Testis (tissue), 3 donors: ENCODE results near the gene ACOT8. TPM values are rescaled to one million over a fixed set of nuclear protein-coding genes. Genes with fewer than 3 reads are reported as not detected.
"Not testable (repeated sequence)": the region's sequence is repeated elsewhere in the genome, so short reads cannot be mapped to it uniquely, and the experiment has no call there.

Source experiments
- DNase-seq: peaks from one replicate; pipeline ENCODE4 v3.0.0-alpha.2; 2019
- H3K27ac ChIP-seq, 2 donors: fragments of 200-600 bp; sonication (generic); one replicate each; pipeline ENCODE4 v1.5.1; 2019
- H3K27me3 ChIP-seq: fragments of 200-600 bp; sonication (generic); one replicate; pipeline ENCODE4 v1.5.1; 2019
- H3K36me3 ChIP-seq: fragments of 200-600 bp; sonication (generic); one replicate; pipeline ENCODE4 v1.5.1; 2017; ENCODE audit warnings: low read depth; ENCODE audit errors: missing control alignments
- H3K4me1 ChIP-seq: fragments of 200-600 bp; sonication (generic); one replicate; pipeline ENCODE4 v1.5.1; 2019
- H3K4me3 ChIP-seq, 2 donors: fragments of 200-600 bp; sonication (generic); one replicate each; pipeline ENCODE4 v1.5.1; 2017 to 2019
- H3K9me3 ChIP-seq: fragments of 200-600 bp; sonication (generic); one replicate; pipeline ENCODE4 v1.5.1; 2017
- CTCF ChIP-seq, 3 experiments: fragments of 450-650 bp in 2 of 3; fragments of 200-600 bp in 1 of 3; sonication (generic) in 1 of 3; IDR thresholded peaks; one replicate each; pipeline ENCODE4 v1.5.1; 2016 to 2019; ENCODE audit warnings: antibody characterized with exemption in 3 of 3, mild to moderate bottlenecking in 2 of 3, moderate library complexity in 1 of 3
- POLR2A ChIP-seq: fragments of 450-650 bp; IDR thresholded peaks from one replicate; pipeline ENCODE4 v1.6.1; 2017; ENCODE audit warnings: antibody characterized with exemption, mild to moderate bottlenecking, moderate library complexity
- WGBS, 2 donors: methylation state at CpG; one replicate each; pipeline ENCODE4 v1.1.5; 2018; 5-methylcytosine and 5-hydroxymethylcytosine counted together
- intact Hi-C: fragments of 100-400 bp; cut with DNase I; formaldehyde crosslinking; loops from one replicate; pipeline ENCODE4 v1.15.1; 2023; ENCODE audit warnings: low total_unique reads
- polyA plus RNA-seq: library from polyadenylated mRNA; stranded (reverse); fragments of 350-450 nt; fragmentation: Illumina TruSeq; extraction: RNeasy Lipid Tissue Mini Kit (QIAGEN cat#74804); gene quantifications from one replicate; pipeline ENCODE4 v1.2.3, GENCODE V29; 2014; ENCODE audit warnings: low read depth, low replicate concordance; ENCODE audit not compliant: insufficient read depth
- total RNA-seq, 2 donors: library from RNA; depleted of rRNA; stranded (reverse); fragments of >200 nt; gene quantifications; one replicate each; pipeline ENCODE4 v1.2.3, GENCODE V29; 2016

Gene ACOT8
- total and polyA plus RNA-seq, 3 donors from 2014 or later = 44.4 to 79.6 (median 71.2) TPM

- intact Hi-C loops = loop anchor here (10.0 kb wide), 1 partner anchor 152 kb away; no protein-coding TSS in a partner anchor
- no peaks in the 10 kb centered on the region for H3K36me3 ChIP-seq
These were observed 44.8 kb downstream of the ACOT8 start, which contains the start of gene UBE2C for GRCh38 chr20:45812157-45813005. UBE2C (plus strand) TSS chr20:45812644; CDS start chr20:45812696, 52 bp downstream.

GRCh38 chr20:45810191-45810970 lies 46.8 kb downstream of the ACOT8 start:
- intact Hi-C loops = loop anchor here (10.0 kb wide), 1 partner anchor 154 kb away; no protein-coding TSS in a partner anchor
- DNase-seq = no peak
- WGBS, 2 donors = 90 to 94% methylated on average over 8 of the region's 8 CpGs
- no peak overlapping the region for H3K27ac ChIP-seq
- no peaks in the 10 kb centered on the region for H3K36me3 ChIP-seq
- peaks cover 5% of the 10 kb centered on the region for H3K4me1 ChIP-seq
- no peaks in the 10 kb centered on the region for H3K27me3 ChIP-seq
- H3K9me3 ChIP-seq = no peaks in the 10 kb centered on the region
- no peak for TF ChIP-seq CTCF (IDR thresholded peaks at IDR 0.05)
- TF ChIP-seq POLR2A = no peak
- no peak overlapping the region for H3K4me3 ChIP-seq

More at GRCh38 chr20:45812157-45813005, 44.8 kb downstream of the ACOT8 start, which contains the start of gene UBE2C:
- peak; percentile 99 for DNase-seq
- H3K4me3 ChIP-seq = peak within 1 kb of the TSS; percentile 56 to 57
- H3K27me3 ChIP-seq = no peaks in the 10 kb centered on the region
- TF ChIP-seq POLR2A (no peak), CTCF (IDR thresholded peaks at IDR 0.05) (no peak)
- H3K9me3 ChIP-seq = no peaks in the 10 kb centered on the region
- 1% methylated on average over 45 to 65 of the region's 65 CpGs for WGBS, 2 donors
- no peak within 1 kb of the TSS for H3K27ac ChIP-seq
- H3K4me1 ChIP-seq = peaks cover 6% of the 10 kb centered on the region

GRCh38 chr20:45801851-45802250 lies 55.3 kb downstream of the ACOT8 start:
- TF ChIP-seq CTCF (IDR thresholded peaks at IDR 0.05) (no peak), POLR2A (no peak)
- Histone ChIP-seq H3K9me3 (no peaks in the 10 kb centered on the region), H3K4me1 (no peaks in the 10 kb centered on the region), H3K36me3 (no peaks in the 10 kb centered on the region), H3K4me3 (no peak overlapping the region), H3K27me3 (no peaks in the 10 kb centered on the region), H3K27ac (no peak overlapping the region)
- intact Hi-C loops = no loop called here
- 84 to 95% methylated on average over 7 of the region's 7 CpGs for WGBS, 2 donors
- DNase-seq = no peak

GRCh38 chr20:45798935-45799642 lies 58.1 kb downstream of the ACOT8 start:
- Histone ChIP-seq H3K9me3 (no peaks in the 10 kb centered on the region), H3K27ac (no peak overlapping the region), H3K4me3 (no peak overlapping the region), H3K27me3 (no peaks in the 10 kb centered on the region), H3K4me1 (no peaks in the 10 kb centered on the region), H3K36me3 (no peaks in the 10 kb centered on the region)
- intact Hi-C loops = no loop called here
- peak in 2 of 3 experiments; percentile 55 to 57 for TF ChIP-seq CTCF (IDR thresholded peaks at IDR 0.05)
- TF ChIP-seq POLR2A = no peak
- 43 to 51% methylated on average over 4 of the region's 4 CpGs for WGBS, 2 donors
- peak; percentile 80 for DNase-seq

- H3K4me1 ChIP-seq, H3K27me3 ChIP-seq, H3K36me3 ChIP-seq, H3K9me3 ChIP-seq, H3K4me3 ChIP-seq, intact Hi-C loops, H3K27ac ChIP-seq, DNase-seq: not testable (repeated sequence)
- WGBS, 2 donors = 78 to 96% methylated on average over 3 of the region's 3 CpGs
These were observed 59.2 kb downstream of the ACOT8 start for GRCh38 chr20:45797955-45798354.

GRCh38 chr20:45797510-45797909 lies 59.7 kb downstream of the ACOT8 start:
- DNase-seq, H3K27me3 ChIP-seq, intact Hi-C loops, H3K27ac ChIP-seq, H3K36me3 ChIP-seq, H3K9me3 ChIP-seq, H3K4me3 ChIP-seq, H3K4me1 ChIP-seq: not testable (repeated sequence)
- no CpG with 5 or more reads among the region's 1 CpG for WGBS, 2 donors
